22Rv1 (cell line): ENCODE data around the gene KLK14.

ENCODE experiments used
- CTCF ChIP-seq: fragments of 450-650 bp; IDR thresholded peaks from 2 replicates; pipeline ENCODE4 v1.5.1; 2017; ENCODE audit warnings: mild to moderate bottlenecking
- ZFX ChIP-seq: fragments of 450-650 bp; IDR thresholded peaks from 2 replicates; pipeline ENCODE4 v1.6.1; 2017; ENCODE audit warnings: antibody characterized with exemption, borderline replicate concordance

- TF ChIP-seq CTCF (no peak), ZFX (no peak)
Measured at GRCh38 chr19:51124216-51124615, 41.5 kb upstream of the KLK14 start.
